Epithelial cell of esophagus (primary cell): ENCODE results near the gene ACSF2.

Experiments used
- DNase-seq: peaks from one replicate; pipeline ENCODE4 v3.0.0; 2010; ENCODE audit warnings: low read depth
- H3K4me3 ChIP-seq: 2 replicates; pipeline ENCODE4 v1.5.1; 2011; ENCODE audit warnings: mild to moderate bottlenecking, low read length, control low read depth
- CTCF ChIP-seq: IDR thresholded peaks from 2 replicates; pipeline ENCODE4 v1.5.1; 2011; ENCODE audit warnings: low read depth, mild to moderate bottlenecking, low read length, control low read depth, inconsistent platforms; ENCODE audit not compliant: insufficient read depth; ENCODE audit errors: missing control alignments

Gene ACSF2

GRCh38 chr17:50519141-50519834, 93.3 kb downstream of the ACSF2 start:
- DNase-seq, result peak; percentile 95
- no peak overlapping the region for H3K4me3 ChIP-seq

GRCh38 chr17:50520483-50520882, 94.5 kb downstream of the ACSF2 start:
- no peak for DNase-seq
- TF ChIP-seq CTCF, result no peak
- no peak overlapping the region for H3K4me3 ChIP-seq

More at GRCh38 chr17:50519141-50519834, 93.3 kb downstream of the ACSF2 start:
- no peak for TF ChIP-seq CTCF

GRCh38 chr17:50521514-50521913, 95.5 kb downstream of the ACSF2 start:
- no peak for TF ChIP-seq CTCF
- H3K4me3 ChIP-seq, result no peak overlapping the region
- no peak for DNase-seq

- DNase-seq, result no peak
- TF ChIP-seq CTCF, result no peak
- no peak overlapping the region for H3K4me3 ChIP-seq
Observed at GRCh38 chr17:50522766-50523165, 96.7 kb downstream of the ACSF2 start.

GRCh38 chr17:50523208-50523607, 97.2 kb downstream of the ACSF2 start:
- H3K4me3 ChIP-seq, result no peak overlapping the region
- TF ChIP-seq CTCF, result no peak
- peak; percentile 89 for DNase-seq
